Activated CD4-positive, CD25-positive, alpha-beta regulatory T cell (primary cell): ENCODE data around the gene NPY4R2.
"Not testable (repeated sequence)": the region's sequence is repeated elsewhere in the genome, so short reads cannot be mapped to it uniquely, and the experiment has no call there.

Experiments used
- DNase-seq, 4 experiments: peaks; one replicate each; lab custom pipeline; 2025; lab: John Stamatoyannopoulos, UW

The NPY4R2 gene

GRCh38 chr10:47918475-47918874 lies at the start of gene NPY4R2:
Gene NPY4R2 (plus strand): TSS chr10:47918662. CDS start chr10:47921988, 3,326 bp downstream.
- not testable (repeated sequence) for DNase-seq

DNA sequence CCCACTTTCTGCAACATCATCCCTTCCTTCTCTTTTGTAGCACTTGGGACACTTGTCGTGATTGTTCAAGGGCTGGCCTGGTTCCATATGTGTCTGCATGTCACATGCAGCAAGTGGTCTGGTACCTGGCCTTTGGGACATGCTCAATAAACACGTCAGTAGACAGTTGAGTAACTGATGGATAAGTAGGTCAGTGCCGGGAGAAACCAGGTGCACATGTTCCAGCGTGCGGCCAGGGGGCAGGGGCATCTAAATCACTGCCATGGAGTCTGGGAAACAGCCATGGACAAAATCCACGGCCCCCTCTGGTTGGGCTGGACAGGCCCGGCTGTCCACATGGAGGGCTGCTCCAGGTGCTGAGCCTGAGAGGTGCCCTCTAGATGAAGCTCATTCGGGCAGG lies 47.6 kb upstream of the NPY4R2 start:
- not testable (repeated sequence) for DNase-seq

DNA sequence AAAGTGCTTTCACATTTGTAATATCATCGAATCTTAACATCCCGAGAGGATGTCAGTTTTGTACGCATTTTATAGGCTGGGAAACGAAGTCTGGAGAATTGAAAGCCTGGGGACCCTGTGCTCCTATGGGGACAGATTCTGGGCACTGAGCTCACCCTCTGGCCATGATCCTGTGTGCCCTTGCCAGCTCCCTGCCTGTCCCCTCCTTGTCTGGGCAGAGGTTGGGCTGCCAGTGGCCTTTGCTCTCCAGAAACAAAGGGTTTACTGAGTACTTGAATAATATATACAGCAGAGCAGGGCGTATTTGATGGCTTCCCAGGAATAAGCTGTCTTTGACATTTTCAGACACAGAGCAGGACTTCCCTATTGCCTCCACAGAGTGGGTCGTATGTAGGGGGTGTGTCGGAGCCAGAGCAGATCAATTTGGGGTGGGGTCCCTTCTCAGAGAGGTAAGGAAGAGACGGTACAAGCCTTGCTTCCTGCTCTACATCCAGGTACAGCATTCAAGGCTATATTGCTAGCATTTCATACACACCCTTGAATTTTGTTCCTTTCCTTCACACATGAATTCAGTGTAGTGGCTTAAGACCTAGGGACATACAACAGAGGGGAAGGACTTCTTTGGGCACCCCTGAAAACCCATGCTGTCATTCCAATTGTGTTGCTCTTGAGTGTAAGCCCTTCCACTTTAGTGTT lies 46.8 kb upstream of the NPY4R2 start:
- not testable (repeated sequence) for DNase-seq

DNA sequence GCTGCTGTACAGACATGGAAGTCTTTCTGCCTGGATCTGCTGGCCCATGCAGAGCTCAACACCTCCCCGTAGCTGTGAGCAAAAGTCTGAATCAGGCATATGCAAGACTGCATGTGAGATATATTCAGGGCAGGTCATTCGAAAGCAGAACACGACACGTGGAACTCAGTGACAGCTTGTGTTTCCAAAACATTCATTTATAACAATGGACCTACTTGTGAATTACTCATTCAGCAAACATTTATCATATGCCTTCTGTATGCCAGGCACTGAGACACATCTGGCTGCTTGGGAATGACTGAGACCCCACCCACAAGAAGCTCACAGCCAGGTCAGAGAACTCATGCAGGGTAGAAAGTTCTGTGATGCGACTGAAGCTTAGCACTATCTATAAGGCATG lies 46.2 kb upstream of the NPY4R2 start:
- DNase-seq = not testable (repeated sequence)

- not testable (repeated sequence) for DNase-seq
Measured at GRCh38 chr10:47884239-47884638, 34.2 kb upstream of the NPY4R2 start.

GRCh38 chr10:47884934-47885333 lies 33.5 kb upstream of the NPY4R2 start:
- DNase-seq = not testable (repeated sequence)

GRCh38 chr10:47886356-47886755 lies 32.1 kb upstream of the NPY4R2 start:
- DNase-seq = not testable (repeated sequence)

DNA sequence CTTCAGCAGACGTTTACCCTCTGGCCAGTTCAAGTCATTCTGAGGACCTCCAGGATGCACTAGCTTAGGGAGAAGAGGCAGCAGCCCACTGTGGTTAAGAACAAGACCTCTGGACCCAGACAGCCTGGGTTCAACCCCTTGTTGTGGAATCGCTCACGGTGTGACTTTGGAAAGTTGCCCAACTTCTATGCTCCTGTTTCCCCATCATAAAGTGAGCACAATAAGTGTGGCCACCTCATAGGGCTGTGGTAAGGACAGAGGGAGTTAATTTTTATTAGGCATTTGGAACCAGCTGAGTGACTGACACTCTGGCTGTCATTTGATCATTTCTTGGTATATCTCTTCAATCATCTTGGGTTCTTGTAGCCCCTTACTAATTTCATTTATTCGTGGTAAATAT lies 31.6 kb upstream of the NPY4R2 start:
- not testable (repeated sequence) for DNase-seq

GRCh38 chr10:47890737-47891136 lies 27.7 kb upstream of the NPY4R2 start:
- DNase-seq = not testable (repeated sequence)

DNA sequence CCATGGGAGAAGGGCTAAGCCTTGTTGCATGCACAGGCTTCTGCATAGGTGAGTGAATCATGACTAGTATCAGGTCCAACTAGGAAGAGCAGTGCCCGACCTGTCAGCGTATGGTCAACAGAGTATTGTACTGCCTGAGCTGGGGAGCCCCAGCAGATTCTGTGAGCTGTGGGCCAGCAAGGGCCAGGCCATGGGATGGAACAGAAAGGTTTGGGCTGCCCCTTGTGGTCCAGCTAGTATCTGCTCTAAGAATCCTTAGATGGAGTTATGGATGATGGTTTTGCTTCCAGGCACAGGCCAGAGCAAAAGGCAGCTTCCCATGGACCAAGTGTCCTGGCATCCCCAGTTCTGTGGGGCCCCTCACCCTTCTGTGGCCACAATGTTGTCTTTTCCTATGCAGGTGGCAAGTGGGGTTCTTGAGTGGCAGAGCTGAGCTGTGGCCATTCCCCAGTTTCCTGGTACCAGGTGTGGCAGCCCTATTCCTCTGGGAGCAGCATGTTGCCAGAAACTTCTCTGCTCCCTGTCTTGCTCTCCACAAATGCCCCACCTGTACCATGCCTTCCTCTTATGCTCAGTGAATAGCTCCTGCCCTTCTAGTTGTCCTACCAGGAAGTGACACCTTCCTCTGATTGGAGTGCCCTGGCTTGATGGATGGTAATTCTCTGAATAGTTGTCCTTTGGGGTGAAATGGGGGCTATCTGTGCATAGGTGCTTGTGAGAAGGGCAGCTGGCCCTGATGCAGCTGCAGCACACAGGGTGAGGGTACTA lies 25.8 kb upstream of the NPY4R2 start:
- DNase-seq = not testable (repeated sequence)

DNA sequence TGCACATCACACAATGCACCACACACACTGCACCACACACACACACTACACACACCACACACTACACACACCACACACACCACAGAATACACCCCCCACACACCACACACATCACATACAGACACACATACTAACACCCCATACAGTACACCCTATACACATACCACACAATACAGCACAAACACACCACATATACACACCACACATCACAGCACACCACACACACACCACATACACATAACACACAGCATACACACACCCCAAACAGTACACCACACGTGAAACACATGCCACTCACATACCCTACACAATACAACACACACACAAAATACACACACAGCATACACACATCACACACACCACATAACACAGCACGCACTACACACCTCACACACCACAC lies 23.9 kb upstream of the NPY4R2 start:
- not testable (repeated sequence) for DNase-seq

DNA sequence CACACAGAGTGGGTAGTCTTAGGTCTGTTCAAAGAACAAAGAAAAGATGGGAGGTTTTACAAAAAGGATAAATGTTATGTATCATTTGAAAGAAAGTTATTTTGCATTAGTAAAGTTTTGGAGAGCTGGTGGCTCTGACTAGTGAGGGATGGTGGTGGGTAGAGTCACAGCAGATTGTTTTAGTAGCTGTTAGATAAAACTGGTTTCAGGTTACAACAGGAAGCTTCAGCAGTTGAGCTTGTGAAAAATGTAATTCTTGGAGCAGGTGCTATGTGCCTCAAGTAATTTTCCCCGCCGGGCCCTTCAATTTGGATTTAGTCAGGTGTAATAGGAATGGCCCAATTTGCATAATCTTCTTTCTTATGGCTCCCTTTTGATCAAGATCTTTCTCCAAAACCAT lies 20.6 kb upstream of the NPY4R2 start:
- not testable (repeated sequence) for DNase-seq

DNA sequence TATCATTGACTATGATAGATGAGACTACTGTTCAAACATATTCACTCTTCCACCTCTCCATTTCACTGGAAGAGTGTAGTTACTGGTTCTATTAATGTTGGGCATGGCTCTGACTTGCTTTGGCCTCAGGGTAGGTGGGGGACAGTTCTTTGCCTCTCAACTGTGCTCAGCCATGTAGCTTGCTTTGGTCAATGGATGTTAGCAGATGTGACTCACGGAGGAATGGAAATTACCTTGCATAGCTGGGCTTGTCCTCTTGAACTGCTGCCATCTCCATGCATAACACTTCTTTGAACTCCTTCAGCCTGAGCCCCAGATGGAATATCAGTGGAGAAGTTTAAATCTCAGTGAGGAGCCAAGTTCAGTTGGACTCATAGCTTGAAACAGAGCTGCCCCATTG lies 9.1 kb upstream of the NPY4R2 start:
- not testable (repeated sequence) for DNase-seq

DNA sequence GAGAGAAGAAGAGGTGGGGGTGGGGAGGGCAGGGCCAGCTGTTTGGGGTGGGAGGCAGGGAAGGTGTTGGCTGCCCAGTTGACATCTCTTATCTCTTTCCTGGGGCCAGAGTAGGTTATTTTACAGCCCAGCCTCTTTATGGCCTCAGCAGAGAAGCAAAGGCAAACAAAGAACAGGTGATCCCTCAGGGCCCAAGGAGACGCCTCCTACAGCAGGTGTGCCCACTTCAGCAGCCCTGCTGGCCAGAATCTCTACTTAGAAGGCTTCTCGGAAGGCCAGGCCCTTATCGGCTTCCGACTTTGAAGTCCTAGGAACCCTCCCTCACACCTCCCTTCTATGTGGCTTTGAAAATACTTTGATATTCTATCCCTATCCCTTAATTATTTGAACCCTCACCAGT lies 8.0 kb upstream of the NPY4R2 start:
- DNase-seq = not testable (repeated sequence)

DNA sequence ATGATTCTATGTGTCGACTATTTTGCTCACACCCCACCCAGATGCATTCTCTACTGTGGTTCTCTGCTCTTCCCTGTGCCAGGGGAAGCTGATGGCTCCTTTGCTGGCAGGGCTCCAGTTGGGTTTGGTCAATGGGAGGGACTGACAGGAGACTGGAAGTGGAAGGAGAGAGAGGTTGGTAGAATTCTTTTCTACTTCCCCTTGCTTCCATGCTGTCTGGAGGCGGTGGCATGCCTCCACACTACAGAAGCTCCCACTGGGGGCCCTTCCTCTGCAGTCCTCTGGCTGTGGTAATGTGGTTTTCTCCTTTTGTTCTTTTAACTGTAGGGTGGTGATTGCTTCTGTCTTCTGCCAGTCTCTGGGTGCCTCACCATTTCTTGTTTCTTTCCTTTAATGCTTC lies 4.4 kb upstream of the NPY4R2 start:
- DNase-seq = not testable (repeated sequence)

- not testable (repeated sequence) for DNase-seq
Measured at GRCh38 chr10:47915849-47916548, 2.5 kb upstream of the NPY4R2 start.

GRCh38 chr10:47920610-47921009 lies 2.1 kb downstream of the NPY4R2 start:
- not testable (repeated sequence) for DNase-seq

GRCh38 chr10:47922503-47922902 lies 4.0 kb downstream of the NPY4R2 start:
- not testable (repeated sequence) for DNase-seq

GRCh38 chr10:47924628-47925027 lies 6.2 kb downstream of the NPY4R2 start:
- not testable (repeated sequence) for DNase-seq

GRCh38 chr10:47927147-47927916 lies 8.9 kb downstream of the NPY4R2 start:
- not testable (repeated sequence) for DNase-seq

GRCh38 chr10:47928225-47928624 lies 9.8 kb downstream of the NPY4R2 start:
- DNase-seq = not testable (repeated sequence)

DNA sequence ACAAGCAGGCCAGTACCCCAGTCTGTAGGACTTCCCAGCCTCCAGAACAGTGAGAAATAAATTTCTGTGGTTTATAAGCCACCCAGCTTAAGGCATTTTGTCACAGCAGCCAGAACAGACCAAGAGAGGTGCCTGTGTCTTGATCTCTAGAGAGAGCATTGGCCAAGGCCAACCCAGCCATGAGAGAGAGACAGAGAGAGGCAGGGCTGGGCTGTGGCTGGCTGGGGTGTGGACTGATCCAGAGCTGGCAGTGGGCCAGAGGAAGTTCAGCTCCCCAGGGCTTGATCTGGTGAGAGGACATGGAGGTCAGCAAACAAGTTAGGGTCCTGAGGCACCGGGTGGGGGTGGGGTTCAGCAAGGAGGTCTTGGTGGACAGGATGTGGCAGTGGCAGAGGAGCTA lies 14.4 kb downstream of the NPY4R2 start:
- DNase-seq = not testable (repeated sequence)
